Caco-2 (cell line): ENCODE measurements around the gene RUNX2. TPM values are rescaled to one million over a fixed set of nuclear protein-coding genes. Genes with fewer than 3 reads are reported as not detected.

ENCODE experiments used
- BruUV-seq: library from RNA; stranded (reverse); fragments of 400-500 nt; replicated peaks from 2 replicates; lab custom pipeline; 2021; lab: Mats Ljungman, UMichigan
- CTCF ChIA-PET: fragments of 300-600 bp; sonication (Branson Sonifier 250); formaldehyde crosslinking; loops from one replicate; lab custom pipeline; 2022; ENCODE audit warnings: antibody characterized with exemption; lab: Charles Lee
- POLR2A ChIA-PET: fragments of 300-600 bp; sonication (Branson Sonifier 250); formaldehyde crosslinking; loops from one replicate; lab custom pipeline; 2022; ENCODE audit warnings: antibody characterized with exemption; lab: Charles Lee
- DNase-seq, 2 experiments: peaks; one replicate each; pipeline versions ENCODE4 v3.0.0 to v3.0.0-alpha.2; 2020 to 2022
- H3K27me3 ChIP-seq: replicated peaks from 2 replicates; pipeline ENCODE4 v1.6.0; 2011; ENCODE audit warnings: low read length; ENCODE audit not compliant: control insufficient read depth, insufficient read depth
- H3K36me3 ChIP-seq: 2 replicates; pipeline ENCODE4 v1.5.1; 2011; ENCODE audit warnings: low read length; ENCODE audit not compliant: control insufficient read depth, insufficient read depth
- H3K4me1 ChIP-seq: fragments of 250-450 bp; sonication (Bioruptor Pico); 2 replicates; pipeline ENCODE4 v1.5.1; 2020; ENCODE audit warnings: mild to moderate bottlenecking
- H3K4me3 ChIP-seq: 2 replicates; pipeline ENCODE4 v1.5.1; 2011; ENCODE audit warnings: low read depth, mild to moderate bottlenecking, control low read depth, low read length
- H3K9me3 ChIP-seq: fragments of 250-450 bp; sonication (Bioruptor Pico); 2 replicates; pipeline ENCODE4 v1.5.1; 2020; ENCODE audit warnings: mild to moderate bottlenecking, moderate library complexity
- H3K27ac Mint-ChIP-seq: one replicate; pipeline ENCODE4 v1.8.0; 2022; ENCODE audit warnings: mixed read lengths; ENCODE audit not compliant: unreplicated experiment
- H3K27me3 Mint-ChIP-seq: one replicate; pipeline ENCODE4 v1.8.0; 2022; ENCODE audit warnings: mixed read lengths; ENCODE audit not compliant: insufficient read depth, unreplicated experiment
- H3K36me3 Mint-ChIP-seq: one replicate; pipeline ENCODE4 v1.8.0; 2022; ENCODE audit warnings: mild to moderate bottlenecking, mixed read lengths; ENCODE audit not compliant: insufficient read depth, unreplicated experiment
- H3K4me1 Mint-ChIP-seq: one replicate; pipeline ENCODE4 v1.8.0; 2022; ENCODE audit warnings: low read depth, mixed read lengths; ENCODE audit not compliant: unreplicated experiment
- H3K4me3 Mint-ChIP-seq: one replicate; pipeline ENCODE4 v1.8.0; 2022; ENCODE audit warnings: mild to moderate bottlenecking, moderate library complexity, mixed read lengths; ENCODE audit not compliant: unreplicated experiment
- H3K9me3 Mint-ChIP-seq: one replicate; pipeline ENCODE4 v1.8.0; 2022; ENCODE audit warnings: mixed read lengths; ENCODE audit not compliant: unreplicated experiment
- CTCF ChIP-seq, 2 experiments: fragments of 200-600 bp in 1 of 2; IDR thresholded peaks; 1 replicate in 1 of 2; 2 replicates in 1 of 2; pipeline versions ENCODE4 v1.5.1 to v1.8.0; 2011 to 2022; ENCODE audit warnings: antibody characterized with exemption in 1 of 2, control low read depth in 1 of 2, inconsistent platforms in 1 of 2, low read depth in 1 of 2, low read length in 1 of 2, mild to moderate bottlenecking in 1 of 2, moderate library complexity in 1 of 2; ENCODE audit not compliant: insufficient read depth in 1 of 2, severe bottlenecking in 1 of 2, unreplicated experiment in 1 of 2
- intact Hi-C: fragments of 100-400 bp; cut with micrococcal nuclease; formaldehyde crosslinking; loops from one replicate; pipeline ENCODE4 v1.10.0; 2022; ENCODE audit not compliant: unreplicated experiment
- total RNA-seq: library from RNA; stranded (reverse); gene quantifications from 2 replicates; pipeline ENCODE4 v1.2.3, GENCODE V29; 2022

RUNX2 gene
- total RNA-seq, 1 experiment from 2014 or later = not detected

- peaks cover 6% of the 10 kb centered on the region for H3K27me3 Mint-ChIP-seq
- no peaks in the 10 kb centered on the region for H3K36me3 ChIP-seq
- CTCF ChIA-PET = no interaction called here
- no peaks in the 10 kb centered on the region for H3K4me1 ChIP-seq
- H3K4me3 Mint-ChIP-seq = no peak overlapping the region
- H3K4me3 ChIP-seq = no peak overlapping the region
- POLR2A ChIA-PET = no interaction called here
- H3K4me1 Mint-ChIP-seq = no peaks in the 10 kb centered on the region
- no peaks in the 10 kb centered on the region for H3K9me3 ChIP-seq
- no peak for TF ChIP-seq CTCF (IDR thresholded peaks at IDR 0.05; ENCODE audit: insufficient read depth in 1 of 2, low read depth in 1 of 2, low read length in 1 of 2, severe bottlenecking in 1 of 2, unreplicated experiment in 1 of 2)
- no peaks in the 10 kb centered on the region for H3K27me3 ChIP-seq
- no peaks in the 10 kb centered on the region for H3K9me3 Mint-ChIP-seq
- BruUV-seq = no TSS peak
- no peaks in the 10 kb centered on the region for H3K36me3 Mint-ChIP-seq
- intact Hi-C loops = no loop called here
- H3K27ac Mint-ChIP-seq = no peak overlapping the region
- DNase-seq = no peak
These were observed 289.3 kb downstream of the RUNX2 start for GRCh38 chr6:45617441-45617840.

- CTCF ChIA-PET = no interaction called here
- H3K4me1 ChIP-seq = no peaks in the 10 kb centered on the region
- TF ChIP-seq CTCF (IDR thresholded peaks at IDR 0.05; ENCODE audit: insufficient read depth in 1 of 2, low read depth in 1 of 2, low read length in 1 of 2, severe bottlenecking in 1 of 2, unreplicated experiment in 1 of 2) = no peak
- intact Hi-C loops = no loop called here
- H3K36me3 ChIP-seq = no peaks in the 10 kb centered on the region
- H3K4me3 Mint-ChIP-seq = no peak overlapping the region
- no peak overlapping the region for H3K4me3 ChIP-seq
- H3K27me3 ChIP-seq = no peaks in the 10 kb centered on the region
- H3K27ac Mint-ChIP-seq = no peak overlapping the region
- no TSS peak for BruUV-seq
- no peak for DNase-seq
- H3K9me3 ChIP-seq = no peaks in the 10 kb centered on the region
- no peaks in the 10 kb centered on the region for H3K4me1 Mint-ChIP-seq
- POLR2A ChIA-PET = no interaction called here
- H3K36me3 Mint-ChIP-seq = no peaks in the 10 kb centered on the region
- H3K9me3 Mint-ChIP-seq = no peaks in the 10 kb centered on the region
- H3K27me3 Mint-ChIP-seq = peaks cover 6% of the 10 kb centered on the region
These were observed 290.1 kb downstream of the RUNX2 start for GRCh38 chr6:45618259-45618658.

GRCh38 chr6:45619211-45619760 is 291.2 kb downstream of the RUNX2 start:
- Histone ChIP-seq H3K4me3 (no peak overlapping the region), H3K27me3 (no peaks in the 10 kb centered on the region), H3K9me3 (no peaks in the 10 kb centered on the region), H3K36me3 (no peaks in the 10 kb centered on the region), H3K4me1 (no peaks in the 10 kb centered on the region)
- Mint-ChIP-seq H3K36me3 (no peaks in the 10 kb centered on the region), H3K4me3 (no peak overlapping the region), H3K27me3 (peaks cover 6% of the 10 kb centered on the region), H3K27ac (no peak overlapping the region), H3K4me1 (no peaks in the 10 kb centered on the region), H3K9me3 (no peaks in the 10 kb centered on the region)
- POLR2A ChIA-PET = no interaction called here
- no TSS peak for BruUV-seq
- no peak for DNase-seq
- TF ChIP-seq CTCF (IDR thresholded peaks at IDR 0.05; ENCODE audit: insufficient read depth in 1 of 2, low read depth in 1 of 2, low read length in 1 of 2, severe bottlenecking in 1 of 2, unreplicated experiment in 1 of 2) = no peak
- CTCF ChIA-PET = no interaction called here
- intact Hi-C loops = no loop called here
